ENCODE results near the gene ZNF277.

DNA sequence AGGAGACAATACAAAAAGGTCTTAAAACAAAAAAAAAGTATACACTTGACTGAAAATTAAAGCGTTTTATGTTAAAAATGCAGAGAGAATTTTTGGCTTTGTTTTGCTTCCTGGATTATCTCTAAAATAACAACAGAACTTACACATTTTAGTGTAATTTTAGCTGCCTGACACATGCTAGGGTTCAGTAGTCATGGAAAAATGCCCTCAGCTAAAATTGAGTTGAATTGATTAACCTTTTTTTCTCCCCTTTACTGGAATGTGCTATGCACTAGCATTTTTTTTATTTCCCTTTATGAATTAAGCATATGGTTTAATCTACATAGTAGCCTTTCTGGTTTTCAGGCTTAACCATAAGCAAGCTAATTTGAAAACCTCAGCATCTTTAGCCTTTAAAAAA lies 89.9 kb downstream of the ZNF277 start:
- TF ChIP-seq, protein P1, sequence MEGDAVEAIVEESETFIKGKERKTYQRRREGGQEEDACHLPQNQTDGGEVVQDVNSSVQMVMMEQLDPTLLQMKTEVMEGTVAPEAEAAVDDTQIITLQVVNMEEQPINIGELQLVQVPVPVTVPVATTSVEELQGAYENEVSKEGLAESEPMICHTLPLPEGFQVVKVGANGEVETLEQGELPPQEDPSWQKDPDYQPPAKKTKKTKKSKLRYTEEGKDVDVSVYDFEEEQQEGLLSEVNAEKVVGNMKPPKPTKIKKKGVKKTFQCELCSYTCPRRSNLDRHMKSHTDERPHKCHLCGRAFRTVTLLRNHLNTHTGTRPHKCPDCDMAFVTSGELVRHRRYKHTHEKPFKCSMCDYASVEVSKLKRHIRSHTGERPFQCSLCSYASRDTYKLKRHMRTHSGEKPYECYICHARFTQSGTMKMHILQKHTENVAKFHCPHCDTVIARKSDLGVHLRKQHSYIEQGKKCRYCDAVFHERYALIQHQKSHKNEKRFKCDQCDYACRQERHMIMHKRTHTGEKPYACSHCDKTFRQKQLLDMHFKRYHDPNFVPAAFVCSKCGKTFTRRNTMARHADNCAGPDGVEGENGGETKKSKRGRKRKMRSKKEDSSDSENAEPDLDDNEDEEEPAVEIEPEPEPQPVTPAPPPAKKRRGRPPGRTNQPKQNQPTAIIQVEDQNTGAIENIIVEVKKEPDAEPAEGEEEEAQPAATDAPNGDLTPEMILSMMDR (IDR thresholded peaks at IDR 0.05; ENCODE audit: poor library complexity), result no peak
- no peak for TF ChIP-seq EZH2 (IDR thresholded peaks at IDR 0.05; ENCODE audit: borderline replicate concordance)
- no peak for TF ChIP-seq EZH2phosphoT487 (IDR thresholded peaks at IDR 0.05; ENCODE audit: low read depth, severe bottlenecking, unreplicated experiment)

All from hepatocyte (in vitro differentiated cells).